ENCODE measurements around the gene CSMD2.

The CSMD2 gene

GRCh38 chr1:33576821-33577599 lies 588.0 kb downstream of the CSMD2 start:
- no peak for DNase-seq

- no peak for DNase-seq
Measured at GRCh38 chr1:33575324-33575879, 589.6 kb downstream of the CSMD2 start.

GRCh38 chr1:33573661-33574060 lies 591.4 kb downstream of the CSMD2 start:
- DNase-seq, result no peak

- DNase-seq, result no peak
Measured at GRCh38 chr1:33572387-33572786, 592.6 kb downstream of the CSMD2 start.

GRCh38 chr1:33569331-33569730 lies 595.7 kb downstream of the CSMD2 start:
- DNase-seq, result no peak

- DNase-seq, result no peak
Measured at GRCh38 chr1:33563699-33564098, 601.3 kb downstream of the CSMD2 start.

- DNase-seq, result no peak
Measured at GRCh38 chr1:33562563-33562962, 602.5 kb downstream of the CSMD2 start.

- DNase-seq, result no peak
Measured at GRCh38 chr1:33561576-33561975, 603.5 kb downstream of the CSMD2 start.

GRCh38 chr1:33560680-33561079 lies 604.4 kb downstream of the CSMD2 start:
- DNase-seq, result no peak

- no peak for DNase-seq
Measured at GRCh38 chr1:33548721-33549120, 616.3 kb downstream of the CSMD2 start.

- DNase-seq, result no peak
Measured at GRCh38 chr1:33548319-33548718, 616.7 kb downstream of the CSMD2 start.

GRCh38 chr1:33547576-33547975 lies 617.5 kb downstream of the CSMD2 start:
- DNase-seq, result no peak

- DNase-seq, result no peak
Measured at GRCh38 chr1:33541966-33542365, 623.1 kb downstream of the CSMD2 start.

- DNase-seq, result no peak
Measured at GRCh38 chr1:33537885-33538284, 627.1 kb downstream of the CSMD2 start.

GRCh38 chr1:33535334-33535733 lies 629.7 kb downstream of the CSMD2 start:
- DNase-seq, result no peak

- DNase-seq, result peak; percentile 32
Measured at GRCh38 chr1:33532936-33533335, 632.1 kb downstream of the CSMD2 start.

GRCh38 chr1:33532250-33532649 lies 632.8 kb downstream of the CSMD2 start:
- no peak for DNase-seq

GRCh38 chr1:33529957-33530356 lies 635.1 kb downstream of the CSMD2 start:
- DNase-seq, result no peak

GRCh38 chr1:33527934-33528333 lies 637.1 kb downstream of the CSMD2 start:
- no peak for DNase-seq

GRCh38 chr1:33524586-33524985 lies 640.4 kb downstream of the CSMD2 start:
- no peak for DNase-seq

- no peak for DNase-seq
Measured at GRCh38 chr1:33519240-33519884, 645.7 kb downstream of the CSMD2 start.

- DNase-seq, result no peak
Measured at GRCh38 chr1:33517596-33518250, 647.3 kb downstream of the CSMD2 start.

GRCh38 chr1:33516891-33517567 lies 648.0 kb downstream of the CSMD2 start:
- DNase-seq, result no peak
